OCI-LY7 (cell line): ENCODE data around the gene ARHGAP18. TPM values are rescaled to one million over a fixed set of nuclear protein-coding genes. Genes with fewer than 3 reads are reported as not detected.

ENCODE experiments used
- BruUV-seq: library from RNA; stranded (reverse); fragments of 400-500 nt; replicated peaks from 2 replicates; lab custom pipeline; 2021; lab: Mats Ljungman, UMichigan
- CTCF ChIA-PET: fragments of 300-600 bp; sonication (Branson Sonifier 250); formaldehyde crosslinking; loops from one replicate; lab custom pipeline; 2022; ENCODE audit warnings: antibody characterized with exemption; ENCODE audit not compliant: unreplicated experiment; lab: Charles Lee
- POLR2A ChIA-PET: fragments of 300-600 bp; sonication (Branson Sonifier 250); formaldehyde crosslinking; loops from one replicate; lab custom pipeline; 2022; ENCODE audit warnings: antibody characterized with exemption; lab: Charles Lee
- DNase-seq: peaks from one replicate; pipeline ENCODE4 v3.0.0-alpha.2; 2015; ENCODE audit warnings: low spot score
- H2AFZ ChIP-seq: fragments of 200-600 bp; sonication (generic), shearing (Covaris generic); 2 replicates; pipeline ENCODE4 v1.6.1; 2014; ENCODE audit warnings: mild to moderate bottlenecking, antibody characterized with exemption, low read length, moderate library complexity
- H3K27ac ChIP-seq: fragments of 200-600 bp; sonication (generic); 2 replicates; pipeline ENCODE4 v1.5.1; 2014; ENCODE audit warnings: mixed run types, low read depth, mild to moderate bottlenecking, moderate library complexity, low read length, inconsistent platforms; ENCODE audit not compliant: poor library complexity, severe bottlenecking
- H3K36me3 ChIP-seq: fragments of 200-600 bp; sonication (generic); 2 replicates; pipeline ENCODE4 v1.6.1; 2014; ENCODE audit warnings: mild to moderate bottlenecking, antibody characterized with exemption, low read length, moderate library complexity, mixed read lengths; ENCODE audit not compliant: insufficient read depth
- H3K4me1 ChIP-seq: fragments of 200-600 bp; sonication (generic); 2 replicates; pipeline ENCODE4 v1.5.1; 2014; ENCODE audit warnings: mild to moderate bottlenecking, low read length; ENCODE audit not compliant: insufficient read depth, poor library complexity, severe bottlenecking
- H3K4me2 ChIP-seq: fragments of 200-600 bp; sonication (generic); 2 replicates; pipeline ENCODE4 v1.6.1; 2014; ENCODE audit warnings: mild to moderate bottlenecking, low read length
- H3K4me3 ChIP-seq: fragments of 200-600 bp; sonication (generic); 2 replicates; pipeline ENCODE4 v1.5.1; 2014; ENCODE audit warnings: mild to moderate bottlenecking, low read depth, low read length; ENCODE audit not compliant: poor library complexity, severe bottlenecking
- H3K79me2 ChIP-seq: fragments of 200-600 bp; sonication (generic); 2 replicates; pipeline ENCODE4 v1.6.1; 2016; ENCODE audit warnings: low read depth, mild to moderate bottlenecking, low read length, moderate library complexity, mixed read lengths; ENCODE audit not compliant: insufficient read depth
- H3K9me2 ChIP-seq: fragments of 200-600 bp; sonication (generic); 2 replicates; pipeline ENCODE4 v1.6.1; 2016; ENCODE audit warnings: mild to moderate bottlenecking, low read length, mixed read lengths; ENCODE audit not compliant: insufficient read depth
- H3K9me3 ChIP-seq: fragments of 200-600 bp; sonication (generic); 2 replicates; pipeline ENCODE4 v1.6.1; 2014; ENCODE audit warnings: mild to moderate bottlenecking, mixed run types, low read length, mixed read lengths
- H4K20me1 ChIP-seq: fragments of 200-600 bp; sonication (generic); 2 replicates; pipeline ENCODE4 v1.6.1; 2014; ENCODE audit warnings: mild to moderate bottlenecking, antibody characterized with exemption, low read length, moderate library complexity, mixed read lengths; ENCODE audit not compliant: insufficient read depth
- CTCF ChIP-seq: fragments of 200-600 bp; sonication (generic); conservative IDR thresholded peaks from 2 replicates; pipeline ENCODE4 v1.5.1; 2014; ENCODE audit warnings: mild to moderate bottlenecking, antibody characterized with exemption, low read length, moderate library complexity, mixed read lengths
- EZH2phosphoT487 ChIP-seq: fragments of 200-600 bp; sonication (generic); IDR thresholded peaks from 2 replicates; pipeline ENCODE4 v1.6.1; 2018; ENCODE audit warnings: low read depth, borderline replicate concordance, mild to moderate bottlenecking, mixed run types, antibody characterized with exemption, low read length, moderate library complexity, mixed read lengths
- intact Hi-C: fragments of 100-400 bp; cut with micrococcal nuclease; formaldehyde crosslinking; loops from one replicate; pipeline ENCODE4 v1.10.0; 2022; ENCODE audit not compliant: unreplicated experiment
- total RNA-seq, 2 experiments: library from RNA; depleted of rRNA in 1 of 2; stranded (reverse); fragments of >200 nt in 1 of 2; shearing (Covaris generic) in 1 of 2; gene quantifications; 2 replicates each; pipeline ENCODE4 v1.2.3, GENCODE V29; 2014 to 2022

ARHGAP18 gene
- total RNA-seq, 2 experiments from 2014 or later = 4.8 to 7.5 TPM

- H3K36me3 ChIP-seq = no peaks in the 10 kb centered on the region
- POLR2A ChIA-PET = interaction anchor here (0.6 to 1.8 kb wide), 4 partner anchors 26 to 76 kb away, joined by 3 to 7 read pairs (median 5); no protein-coding TSS in a partner anchor
- H3K4me1 ChIP-seq = peaks cover 33% of the 10 kb centered on the region
- no peak overlapping the region for H3K4me2 ChIP-seq
- no peak overlapping the region for H2AFZ ChIP-seq
- CTCF ChIA-PET = no interaction called here
- no TSS peak for BruUV-seq
- no peaks in the 10 kb centered on the region for H3K9me2 ChIP-seq
- no peaks in the 10 kb centered on the region for H4K20me1 ChIP-seq
- H3K27ac ChIP-seq = no peak overlapping the region
- intact Hi-C loops = no loop called here
- H3K9me3 ChIP-seq = no peaks in the 10 kb centered on the region
- no peak for DNase-seq
- no peaks in the 10 kb centered on the region for H3K79me2 ChIP-seq
- TF ChIP-seq EZH2phosphoT487 = no peak
- no peak for TF ChIP-seq CTCF
- no peak overlapping the region for H3K4me3 ChIP-seq
These were observed 1.3 kb upstream of the ARHGAP18 start for GRCh38 chr6:129711271-129711631.

- intact Hi-C loops = no loop called here
- H3K27ac ChIP-seq = no peak overlapping the region
- H3K9me3 ChIP-seq = no peaks in the 10 kb centered on the region
- H2AFZ ChIP-seq = peak overlapping the region; percentile 97
- peaks cover 33% of the 10 kb centered on the region for H3K4me1 ChIP-seq
- TF ChIP-seq CTCF (no peak), EZH2phosphoT487 (no peak)
- no peaks in the 10 kb centered on the region for H3K9me2 ChIP-seq
- peak overlapping the region; percentile 82 for H3K4me3 ChIP-seq
- no peaks in the 10 kb centered on the region for H3K36me3 ChIP-seq
- no peaks in the 10 kb centered on the region for H3K79me2 ChIP-seq
- ChIA-PET CTCF (no interaction called here), POLR2A (interaction anchor here (0.6 to 3.9 kb wide), 14 partner anchors 9 to 685 kb away, joined by 3 to 20 read pairs (median 6); no protein-coding TSS in a partner anchor)
- no TSS peak for BruUV-seq
- no peak for DNase-seq
- H3K4me2 ChIP-seq = peak overlapping the region; percentile 85
- H4K20me1 ChIP-seq = no peaks in the 10 kb centered on the region
These were observed 683 bp upstream of the ARHGAP18 start for GRCh38 chr6:129710450-129711270.
